Neural cell (in vitro differentiated cells): Measurements from ENCODE around the gene ARHGEF4.

Experiments
- EP300 ChIP-seq: fragments of 450-650 bp; conservative IDR thresholded peaks from 2 replicates; pipeline ENCODE4 v1.6.1; 2014; ENCODE audit warnings: antibody characterized with exemption, mild to moderate bottlenecking, moderate library complexity; ENCODE audit not compliant: poor library complexity, severe bottlenecking
- EZH2 ChIP-seq: fragments of 200-600, 300-800 bp; shearing (Covaris generic), sonication (generic); IDR thresholded peaks from 2 replicates; pipeline ENCODE4 v1.6.1; 2014; ENCODE audit warnings: antibody characterized with exemption, low read length, borderline replicate concordance, mild to moderate bottlenecking; ENCODE audit not compliant: insufficient read depth, poor library complexity, severe bottlenecking
- RAD21 ChIP-seq: fragments of 450-650 bp; conservative IDR thresholded peaks from 2 replicates; pipeline ENCODE4 v1.6.1; 2014; ENCODE audit warnings: antibody characterized with exemption, mild to moderate bottlenecking, moderate library complexity
- SMC3 ChIP-seq: fragments of 450-650 bp; conservative IDR thresholded peaks from 2 replicates; pipeline ENCODE4 v1.6.1; 2014; ENCODE audit warnings: antibody characterized with exemption, mild to moderate bottlenecking, moderate library complexity; ENCODE audit not compliant: poor library complexity
- TAF1 ChIP-seq: IDR thresholded peaks from 2 replicates; pipeline ENCODE4 v1.6.1; 2012; ENCODE audit warnings: low read depth
- TF ChIP-seq, protein P1 (sequence below): fragments of 450-650 bp; IDR thresholded peaks from 2 replicates; pipeline ENCODE4 v1.5.1; 2014; ENCODE audit warnings: antibody characterized with exemption, mild to moderate bottlenecking, moderate library complexity; ENCODE audit not compliant: poor library complexity, severe bottlenecking
- TF ChIP-seq, protein P2 (sequence below): IDR thresholded peaks from 2 replicates; pipeline ENCODE4 v1.6.1; 2012; ENCODE audit warnings: borderline replicate concordance

DNA sequence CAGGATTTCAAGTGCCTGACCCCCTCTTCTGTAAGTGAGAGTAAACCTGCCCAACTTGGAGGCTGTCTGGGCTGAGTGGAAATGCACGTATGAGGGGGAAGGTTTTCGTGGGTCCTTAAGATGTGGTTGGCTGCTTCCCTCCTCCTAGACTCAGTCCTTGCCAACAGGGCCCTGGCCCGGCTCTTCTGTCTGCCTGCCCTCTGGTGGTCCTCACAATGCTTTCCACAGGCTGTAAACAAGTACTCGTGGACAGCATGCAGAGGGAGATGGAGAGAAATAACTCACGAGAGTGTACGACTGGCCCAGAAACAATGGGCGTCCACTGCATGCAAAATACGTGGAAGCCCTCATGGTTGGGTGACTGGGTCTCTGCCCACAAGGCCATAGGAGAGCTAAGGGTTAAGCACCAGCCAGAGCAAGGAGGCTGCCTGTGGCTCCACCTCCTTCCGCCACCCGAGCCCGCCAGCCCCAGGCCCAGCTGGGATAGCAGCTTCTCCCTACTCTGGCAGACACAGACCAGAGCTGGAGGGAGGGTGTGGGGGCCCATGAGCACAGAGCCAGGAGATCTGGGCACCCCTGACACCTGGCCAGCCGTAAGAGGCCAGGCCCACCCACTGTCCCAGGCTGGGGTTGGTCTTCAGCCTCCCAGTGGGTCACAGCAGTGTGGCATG lies 17.0 kb upstream of the ARHGEF4 start:
- TF ChIP-seq, protein P1, sequence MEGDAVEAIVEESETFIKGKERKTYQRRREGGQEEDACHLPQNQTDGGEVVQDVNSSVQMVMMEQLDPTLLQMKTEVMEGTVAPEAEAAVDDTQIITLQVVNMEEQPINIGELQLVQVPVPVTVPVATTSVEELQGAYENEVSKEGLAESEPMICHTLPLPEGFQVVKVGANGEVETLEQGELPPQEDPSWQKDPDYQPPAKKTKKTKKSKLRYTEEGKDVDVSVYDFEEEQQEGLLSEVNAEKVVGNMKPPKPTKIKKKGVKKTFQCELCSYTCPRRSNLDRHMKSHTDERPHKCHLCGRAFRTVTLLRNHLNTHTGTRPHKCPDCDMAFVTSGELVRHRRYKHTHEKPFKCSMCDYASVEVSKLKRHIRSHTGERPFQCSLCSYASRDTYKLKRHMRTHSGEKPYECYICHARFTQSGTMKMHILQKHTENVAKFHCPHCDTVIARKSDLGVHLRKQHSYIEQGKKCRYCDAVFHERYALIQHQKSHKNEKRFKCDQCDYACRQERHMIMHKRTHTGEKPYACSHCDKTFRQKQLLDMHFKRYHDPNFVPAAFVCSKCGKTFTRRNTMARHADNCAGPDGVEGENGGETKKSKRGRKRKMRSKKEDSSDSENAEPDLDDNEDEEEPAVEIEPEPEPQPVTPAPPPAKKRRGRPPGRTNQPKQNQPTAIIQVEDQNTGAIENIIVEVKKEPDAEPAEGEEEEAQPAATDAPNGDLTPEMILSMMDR = no peak
- TF ChIP-seq, protein P2, sequence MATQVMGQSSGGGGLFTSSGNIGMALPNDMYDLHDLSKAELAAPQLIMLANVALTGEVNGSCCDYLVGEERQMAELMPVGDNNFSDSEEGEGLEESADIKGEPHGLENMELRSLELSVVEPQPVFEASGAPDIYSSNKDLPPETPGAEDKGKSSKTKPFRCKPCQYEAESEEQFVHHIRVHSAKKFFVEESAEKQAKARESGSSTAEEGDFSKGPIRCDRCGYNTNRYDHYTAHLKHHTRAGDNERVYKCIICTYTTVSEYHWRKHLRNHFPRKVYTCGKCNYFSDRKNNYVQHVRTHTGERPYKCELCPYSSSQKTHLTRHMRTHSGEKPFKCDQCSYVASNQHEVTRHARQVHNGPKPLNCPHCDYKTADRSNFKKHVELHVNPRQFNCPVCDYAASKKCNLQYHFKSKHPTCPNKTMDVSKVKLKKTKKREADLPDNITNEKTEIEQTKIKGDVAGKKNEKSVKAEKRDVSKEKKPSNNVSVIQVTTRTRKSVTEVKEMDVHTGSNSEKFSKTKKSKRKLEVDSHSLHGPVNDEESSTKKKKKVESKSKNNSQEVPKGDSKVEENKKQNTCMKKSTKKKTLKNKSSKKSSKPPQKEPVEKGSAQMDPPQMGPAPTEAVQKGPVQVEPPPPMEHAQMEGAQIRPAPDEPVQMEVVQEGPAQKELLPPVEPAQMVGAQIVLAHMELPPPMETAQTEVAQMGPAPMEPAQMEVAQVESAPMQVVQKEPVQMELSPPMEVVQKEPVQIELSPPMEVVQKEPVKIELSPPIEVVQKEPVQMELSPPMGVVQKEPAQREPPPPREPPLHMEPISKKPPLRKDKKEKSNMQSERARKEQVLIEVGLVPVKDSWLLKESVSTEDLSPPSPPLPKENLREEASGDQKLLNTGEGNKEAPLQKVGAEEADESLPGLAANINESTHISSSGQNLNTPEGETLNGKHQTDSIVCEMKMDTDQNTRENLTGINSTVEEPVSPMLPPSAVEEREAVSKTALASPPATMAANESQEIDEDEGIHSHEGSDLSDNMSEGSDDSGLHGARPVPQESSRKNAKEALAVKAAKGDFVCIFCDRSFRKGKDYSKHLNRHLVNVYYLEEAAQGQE = no peak
- TF ChIP-seq SMC3 (no peak), TAF1 (no peak), RAD21 (no peak), EZH2 (no peak), EP300 (no peak)
